Mucosa of descending colon (tissue), 3 donors: Measurements from ENCODE around the gene SERPINC1. TPM values are rescaled to one million over a fixed set of nuclear protein-coding genes. Genes with fewer than 3 reads are reported as not detected.
"Not testable (repeated sequence)": the region's sequence is repeated elsewhere in the genome, so short reads cannot be mapped to it uniquely, and the experiment has no call there.

Source experiments
- ATAC-seq: fragments of 200-7000 bp; cut with Tn5 transposase; one replicate; pipeline ENCODE4 v1.9.1; 2020; ENCODE audit warnings: mild to moderate bottlenecking, moderate library complexity
- DNase-seq, 3 donors: peaks; one replicate each; pipeline ENCODE4 v3.0.0-alpha.2; 2020
- H3K36me3 ChIP-seq: fragments of 200-600 bp; one replicate; pipeline ENCODE4 v1.8.0; 2021; ENCODE audit warnings: low read depth, mild to moderate bottlenecking
- H3K4me1 ChIP-seq: fragments of 200-600 bp; one replicate; pipeline ENCODE4 v1.8.0; 2021; ENCODE audit warnings: low read depth, mild to moderate bottlenecking
- H3K4me3 ChIP-seq: fragments of 200-600 bp; one replicate; pipeline ENCODE4 v1.8.0; 2021; ENCODE audit warnings: mild to moderate bottlenecking
- H3K9me3 ChIP-seq: fragments of 200-600 bp; one replicate; pipeline ENCODE4 v1.8.0; 2021; ENCODE audit warnings: mild to moderate bottlenecking
- CTCF ChIP-seq: fragments of 200-600 bp; IDR thresholded peaks from one replicate; pipeline ENCODE4 v1.8.0; 2022; ENCODE audit warnings: antibody characterized with exemption, mild to moderate bottlenecking
- intact Hi-C, 2 donors: fragments of 100-400 bp; cut with DNase I in 1 of 2; cut with micrococcal nuclease in 1 of 2; formaldehyde crosslinking; loops; one replicate each; pipeline versions ENCODE4 v1.11.0 to v1.11.1; 2022; cut with DNase I, micrococcal nuclease
- long read RNA-seq, 2 donors: library from polyadenylated mRNA; unstranded; transcript quantifications; one replicate each; pipeline ENCODE4 v2.0.0, GENCODE V29; 2019 to 2021
- total RNA-seq, 3 donors: library from RNA; stranded (reverse); fragmentation: NEBNext Ultra II Directional in 2 of 3; extraction: Animal tissue kit (Norgen Biotek cat#: 25700) in 2 of 3; gene quantifications; one replicate each; pipeline versions ENCODE4 v1.2.1 to v1.2.4, GENCODE V29; 2021 to 2023
- donor health status: DM: no; HTN: no; CAD: no; lungs with moderate emphysema.
- donor health status: DM: no; HTN: no; CAD: no.
- donor health status: DM: no; HTN: yes; CAD: no.

Gene SERPINC1
- total RNA-seq = not detected
- long read RNA-seq, donor 1 = 0 reads
- long read RNA-seq, donor 2 = 0 reads

- no peak for TF ChIP-seq CTCF
- Histone ChIP-seq H3K4me1 (no peaks in the 10 kb centered on the region), H3K9me3 (no peaks in the 10 kb centered on the region), H3K4me3 (no peak within 1 kb of the TSS), H3K36me3 (no peaks in the 10 kb centered on the region)
- ATAC-seq = no peak
- intact Hi-C loops = no loop called here
- DNase-seq = no peak
Observed at GRCh38 chr1:173917149-173917548, at the start of gene SERPINC1. Gene SERPINC1, minus strand, starts transcription at chr1:173917327. Its CDS starts 68 bp downstream, at chr1:173917259.

GRCh38 chr1:173965896-173966295 is 48.8 kb upstream of the SERPINC1 start:
- H3K4me3 ChIP-seq, intact Hi-C loops, H3K4me1 ChIP-seq, ATAC-seq, H3K9me3 ChIP-seq, DNase-seq: not testable (repeated sequence)
- peaks cover 13% of the 10 kb centered on the region for H3K36me3 ChIP-seq

DNA sequence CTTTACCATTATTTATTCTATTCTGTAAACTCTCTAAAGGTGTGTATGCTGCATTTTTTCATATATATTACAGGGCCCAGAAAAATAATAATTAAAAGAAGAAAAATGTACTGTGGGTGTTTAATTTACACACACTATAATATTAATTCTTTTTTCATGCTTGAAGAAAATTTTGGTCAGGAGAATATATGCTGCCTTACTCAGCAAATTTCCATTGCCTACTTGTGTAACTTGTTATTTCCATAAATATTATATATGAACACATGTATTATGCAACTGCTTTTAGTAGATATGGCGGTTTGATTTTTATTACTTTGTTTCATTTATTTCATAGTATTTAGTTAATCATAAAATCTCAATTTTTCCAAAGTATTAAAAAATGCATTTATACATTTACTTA is 46.4 kb upstream of the SERPINC1 start:
- ATAC-seq (no peak), DNase-seq (no peak)
- intact Hi-C loops = no loop called here
- no peak for TF ChIP-seq CTCF
- Histone ChIP-seq H3K4me3 (no peak overlapping the region), H3K9me3 (no peaks in the 10 kb centered on the region), H3K36me3 (peaks cover 17% of the 10 kb centered on the region), H3K4me1 (no peaks in the 10 kb centered on the region)

DNA sequence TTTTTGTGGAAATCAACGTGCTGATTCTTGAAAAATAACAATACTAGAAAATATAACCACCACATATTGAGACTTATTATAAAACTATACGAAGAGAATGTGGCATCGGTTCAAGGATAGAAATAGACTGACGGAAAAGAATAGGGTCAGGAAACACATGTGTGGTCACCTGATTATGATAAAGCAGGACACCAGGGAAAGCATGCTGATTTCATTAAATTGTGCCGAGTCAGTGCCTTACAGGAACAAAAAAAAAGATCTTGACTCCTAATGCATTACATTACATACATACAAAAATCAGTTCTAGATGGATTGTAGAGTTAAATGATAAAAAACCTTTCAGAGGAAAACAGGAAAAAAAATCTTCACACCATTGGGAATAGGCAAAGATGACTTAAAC is 43.5 kb upstream of the SERPINC1 start:
- no peaks in the 10 kb centered on the region for H3K9me3 ChIP-seq
- no peaks in the 10 kb centered on the region for H3K4me1 ChIP-seq
- DNase-seq (no peak), ATAC-seq (no peak)
- TF ChIP-seq CTCF = no peak
- H3K36me3 ChIP-seq = peaks cover 15% of the 10 kb centered on the region
- intact Hi-C loops = no loop called here
- H3K4me3 ChIP-seq = no peak overlapping the region

DNA sequence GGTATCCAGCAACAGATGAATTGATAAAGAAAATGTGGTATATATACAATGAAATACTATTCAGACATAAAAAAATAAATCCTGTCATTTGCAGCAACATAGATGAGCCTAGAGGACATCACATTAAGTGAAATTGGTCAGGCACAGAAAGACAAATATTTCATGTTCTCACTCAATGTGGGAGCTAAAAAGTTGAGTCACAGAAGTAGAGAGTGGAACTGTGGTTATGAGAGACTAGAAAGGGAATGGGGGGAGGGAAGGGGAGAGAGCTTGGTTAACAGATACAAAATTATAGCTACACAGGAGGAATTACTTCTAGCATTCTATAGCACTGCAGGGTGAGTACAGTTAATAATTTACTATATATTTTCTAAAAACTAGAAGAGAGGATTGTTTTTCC is 37.1 kb upstream of the SERPINC1 start:
- intact Hi-C loops = no loop called here
- no peak overlapping the region for H3K4me3 ChIP-seq
- no peak for DNase-seq
- TF ChIP-seq CTCF = no peak
- H3K4me1 ChIP-seq = no peaks in the 10 kb centered on the region
- ATAC-seq = no peak
- H3K9me3 ChIP-seq = no peaks in the 10 kb centered on the region
- H3K36me3 ChIP-seq = no peaks in the 10 kb centered on the region

- H3K36me3 ChIP-seq = peaks cover 34% of the 10 kb centered on the region
- H3K4me1 ChIP-seq = no peaks in the 10 kb centered on the region
- intact Hi-C loops = no loop called here
- no peak overlapping the region for H3K4me3 ChIP-seq
- no peak for ATAC-seq
- no peak for TF ChIP-seq CTCF
- H3K9me3 ChIP-seq = no peaks in the 10 kb centered on the region
- DNase-seq = no peak
Observed at GRCh38 chr1:173948594-173948993, 31.5 kb upstream of the SERPINC1 start.
